ENCODE data around the gene MYOF.

DNA sequence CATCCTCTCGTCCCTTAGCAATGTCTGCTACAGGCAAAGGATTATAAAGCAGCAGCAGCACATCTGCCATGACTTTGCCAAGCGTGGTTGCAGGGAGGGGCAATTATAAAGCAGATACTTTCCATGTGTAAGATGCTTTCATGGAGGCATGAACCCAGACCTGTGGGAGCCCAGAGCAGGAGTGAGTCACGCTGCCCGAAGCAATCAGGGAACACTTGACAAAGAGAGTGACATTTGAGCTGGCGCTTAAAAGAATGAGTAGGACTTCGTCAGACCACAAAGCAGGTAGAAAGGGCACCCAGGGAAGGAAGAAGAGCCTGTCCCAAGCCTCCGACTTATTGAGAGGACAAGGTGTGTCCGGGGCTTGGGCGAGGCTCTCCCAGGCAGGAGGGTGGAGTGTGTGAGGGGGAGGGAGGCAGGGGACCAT, 147.2 kb downstream of the MYOF start:
- no peak for TF ChIP-seq SMC3 (IDR thresholded peaks at IDR 0.05; ENCODE audit: low read depth, low read length)
- TF ChIP-seq, protein P1, sequence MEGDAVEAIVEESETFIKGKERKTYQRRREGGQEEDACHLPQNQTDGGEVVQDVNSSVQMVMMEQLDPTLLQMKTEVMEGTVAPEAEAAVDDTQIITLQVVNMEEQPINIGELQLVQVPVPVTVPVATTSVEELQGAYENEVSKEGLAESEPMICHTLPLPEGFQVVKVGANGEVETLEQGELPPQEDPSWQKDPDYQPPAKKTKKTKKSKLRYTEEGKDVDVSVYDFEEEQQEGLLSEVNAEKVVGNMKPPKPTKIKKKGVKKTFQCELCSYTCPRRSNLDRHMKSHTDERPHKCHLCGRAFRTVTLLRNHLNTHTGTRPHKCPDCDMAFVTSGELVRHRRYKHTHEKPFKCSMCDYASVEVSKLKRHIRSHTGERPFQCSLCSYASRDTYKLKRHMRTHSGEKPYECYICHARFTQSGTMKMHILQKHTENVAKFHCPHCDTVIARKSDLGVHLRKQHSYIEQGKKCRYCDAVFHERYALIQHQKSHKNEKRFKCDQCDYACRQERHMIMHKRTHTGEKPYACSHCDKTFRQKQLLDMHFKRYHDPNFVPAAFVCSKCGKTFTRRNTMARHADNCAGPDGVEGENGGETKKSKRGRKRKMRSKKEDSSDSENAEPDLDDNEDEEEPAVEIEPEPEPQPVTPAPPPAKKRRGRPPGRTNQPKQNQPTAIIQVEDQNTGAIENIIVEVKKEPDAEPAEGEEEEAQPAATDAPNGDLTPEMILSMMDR (IDR thresholded peaks at IDR 0.05), result no peak
- TF ChIP-seq, protein P2, sequence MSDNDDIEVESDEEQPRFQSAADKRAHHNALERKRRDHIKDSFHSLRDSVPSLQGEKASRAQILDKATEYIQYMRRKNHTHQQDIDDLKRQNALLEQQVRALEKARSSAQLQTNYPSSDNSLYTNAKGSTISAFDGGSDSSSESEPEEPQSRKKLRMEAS (IDR thresholded peaks at IDR 0.05; ENCODE audit: low read depth), result no peak
- no peak for TF ChIP-seq TEAD4 (IDR thresholded peaks at IDR 0.05; ENCODE audit: borderline replicate concordance, insufficient read depth)

All from SK-N-SH (cell line).